Endodermal cell (in vitro differentiated cells): ENCODE measurements around the gene MYH6. TPM values are rescaled to one million over a fixed set of nuclear protein-coding genes. Genes with fewer than 3 reads are reported as not detected.

ENCODE experiments used
- DNase-seq: peaks from one replicate; pipeline ENCODE4 v3.0.0-alpha.2; 2017
- H3K27ac ChIP-seq: 2 replicates; pipeline ENCODE4 v1.5.1; 2013; ENCODE audit warnings: mild to moderate bottlenecking, low read depth, low read length, moderate library complexity
- H3K27me3 ChIP-seq: 2 replicates; pipeline ENCODE4 v1.6.1; 2013; ENCODE audit warnings: mild to moderate bottlenecking, low read length, moderate library complexity; ENCODE audit not compliant: insufficient read depth, control insufficient read depth, poor library complexity, severe bottlenecking
- H3K36me3 ChIP-seq: 2 replicates; pipeline ENCODE4 v1.7.0; 2013; ENCODE audit warnings: mild to moderate bottlenecking, low read length, moderate library complexity; ENCODE audit not compliant: control insufficient read depth, insufficient read depth
- H3K4me1 ChIP-seq: one replicate; pipeline ENCODE4 v1.7.0; 2013; ENCODE audit warnings: low read length; ENCODE audit not compliant: control insufficient read depth, insufficient read depth
- H3K4me3 ChIP-seq: 2 replicates; pipeline ENCODE4 v1.5.1; 2013; ENCODE audit warnings: mild to moderate bottlenecking, low read length, moderate library complexity
- H3K9ac ChIP-seq: 2 replicates; pipeline ENCODE4 v1.6.1; 2013; ENCODE audit warnings: mild to moderate bottlenecking, low read length, moderate library complexity; ENCODE audit not compliant: poor library complexity, severe bottlenecking; ENCODE audit errors: extremely low read depth
- H3K9me3 ChIP-seq: 2 replicates; pipeline ENCODE4 v1.6.1; 2013; ENCODE audit warnings: mild to moderate bottlenecking, low read length, moderate library complexity; ENCODE audit not compliant: control insufficient read depth
- H3K27ac Mint-ChIP-seq: 2 replicates; pipeline ENCODE4 v1.8.0; 2020; ENCODE audit warnings: mixed read lengths
- H3K27me3 Mint-ChIP-seq: 2 replicates; pipeline ENCODE4 v1.8.0; 2021; ENCODE audit warnings: mild to moderate bottlenecking, mixed read lengths; ENCODE audit not compliant: insufficient read depth
- H3K36me3 Mint-ChIP-seq: 2 replicates; pipeline ENCODE4 v1.8.0; 2020; ENCODE audit warnings: low read depth, mixed read lengths
- H3K4me1 Mint-ChIP-seq: 2 replicates; pipeline ENCODE4 v1.8.0; 2020; ENCODE audit warnings: mixed read lengths
- H3K4me3 Mint-ChIP-seq: 2 replicates; pipeline ENCODE4 v1.8.0; 2020; ENCODE audit warnings: mild to moderate bottlenecking, moderate library complexity, mixed read lengths
- H3K9me3 Mint-ChIP-seq: 2 replicates; pipeline ENCODE4 v1.8.0; 2020; ENCODE audit warnings: mild to moderate bottlenecking, mixed read lengths
- WGBS, 2 experiments: methylation state at CpG; one replicate each; pipeline versions ENCODE4 v1.1.5 to v1.1.7; 2013; ENCODE audit warnings: missing lambda C conversion rate in 2 of 2, mixed read lengths in 1 of 2; ENCODE audit not compliant: insufficient coverage in 1 of 2, insufficient read length in 1 of 2; 5-methylcytosine and 5-hydroxymethylcytosine counted together
- total RNA-seq, 2 donors: library from RNA; stranded (reverse); fragmentation: NEBNext Ultra II Directional in 1 of 2; extraction: Animal tissue kit (Norgen Biotek cat#: 25700) in 1 of 2; gene quantifications; 2 replicates in 1 of 2; 3 replicates in 1 of 2; pipeline ENCODE4 v1.2.1, GENCODE V29; 2021
- TF ChIP-seq, protein P1 (sequence below): fragments of 200-600 bp; sonication (generic); conservative IDR thresholded peaks from 2 replicates; pipeline ENCODE4 v1.5.0; 2021; ENCODE audit warnings: antibody characterized with exemption, mild to moderate bottlenecking

MYH6 gene
- total RNA-seq, 2 donors from 2014 or later = not detected

DNA sequence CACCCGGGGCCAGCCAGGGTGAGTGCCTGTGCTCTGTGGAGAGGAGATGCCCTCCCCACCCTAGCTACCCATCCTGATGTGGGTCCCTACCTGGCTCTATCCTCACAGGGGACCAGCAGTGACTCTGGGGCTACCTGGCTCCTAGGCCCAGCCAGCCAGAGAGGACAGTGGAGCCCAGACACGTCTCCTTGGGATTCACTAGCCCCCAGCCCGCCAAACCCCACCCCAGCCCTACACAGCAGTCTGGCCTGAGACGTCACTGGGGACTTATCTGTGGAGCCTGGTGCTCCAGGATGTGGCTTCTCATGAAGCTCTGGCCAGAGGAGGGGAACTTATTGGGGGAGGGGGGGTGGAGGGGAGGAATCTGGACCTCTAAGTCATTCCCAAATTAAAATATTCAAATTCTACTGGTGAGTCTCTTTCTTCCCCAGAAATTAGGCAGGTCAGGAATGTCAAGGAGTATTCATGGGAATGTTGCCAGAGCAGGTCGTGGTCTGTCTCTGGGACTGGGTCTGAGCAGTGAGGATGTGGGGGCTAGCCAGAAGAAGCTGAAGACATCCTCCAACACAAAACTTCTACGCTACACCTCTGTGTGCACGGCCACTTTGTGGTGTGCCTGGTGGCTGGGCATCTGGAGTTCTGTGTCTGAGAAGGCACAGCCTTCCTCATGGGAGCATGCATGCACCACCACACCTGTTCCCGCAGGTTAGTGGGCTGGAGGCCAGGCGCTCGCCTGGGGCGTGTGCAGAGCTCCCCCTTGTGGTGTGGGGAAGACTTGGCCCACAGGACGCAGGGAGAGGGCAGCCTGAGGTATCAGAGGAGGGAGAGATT lies 28.5 kb downstream of the MYH6 start:
- Mint-ChIP-seq H3K4me1 (no peaks in the 10 kb centered on the region), H3K9me3 (no peaks in the 10 kb centered on the region), H3K27ac (no peak overlapping the region), H3K36me3 (no peaks in the 10 kb centered on the region), H3K27me3 (peaks cover 49% of the 10 kb centered on the region), H3K4me3 (no peak overlapping the region)
- no peak overlapping the region for H3K9ac ChIP-seq
- H3K9me3 ChIP-seq = no peaks in the 10 kb centered on the region
- no peak overlapping the region for H3K27ac ChIP-seq
- no peaks in the 10 kb centered on the region for H3K4me1 ChIP-seq
- peak; percentile 86 for DNase-seq
- no peak overlapping the region for H3K4me3 ChIP-seq
- no peaks in the 10 kb centered on the region for H3K36me3 ChIP-seq
- TF ChIP-seq, protein P1, sequence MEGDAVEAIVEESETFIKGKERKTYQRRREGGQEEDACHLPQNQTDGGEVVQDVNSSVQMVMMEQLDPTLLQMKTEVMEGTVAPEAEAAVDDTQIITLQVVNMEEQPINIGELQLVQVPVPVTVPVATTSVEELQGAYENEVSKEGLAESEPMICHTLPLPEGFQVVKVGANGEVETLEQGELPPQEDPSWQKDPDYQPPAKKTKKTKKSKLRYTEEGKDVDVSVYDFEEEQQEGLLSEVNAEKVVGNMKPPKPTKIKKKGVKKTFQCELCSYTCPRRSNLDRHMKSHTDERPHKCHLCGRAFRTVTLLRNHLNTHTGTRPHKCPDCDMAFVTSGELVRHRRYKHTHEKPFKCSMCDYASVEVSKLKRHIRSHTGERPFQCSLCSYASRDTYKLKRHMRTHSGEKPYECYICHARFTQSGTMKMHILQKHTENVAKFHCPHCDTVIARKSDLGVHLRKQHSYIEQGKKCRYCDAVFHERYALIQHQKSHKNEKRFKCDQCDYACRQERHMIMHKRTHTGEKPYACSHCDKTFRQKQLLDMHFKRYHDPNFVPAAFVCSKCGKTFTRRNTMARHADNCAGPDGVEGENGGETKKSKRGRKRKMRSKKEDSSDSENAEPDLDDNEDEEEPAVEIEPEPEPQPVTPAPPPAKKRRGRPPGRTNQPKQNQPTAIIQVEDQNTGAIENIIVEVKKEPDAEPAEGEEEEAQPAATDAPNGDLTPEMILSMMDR = peak; percentile 96
- no peaks in the 10 kb centered on the region for H3K27me3 ChIP-seq
- 40 to 54% methylated on average over 1 to 12 of the region's 12 CpGs for WGBS, 2 experiments

DNA sequence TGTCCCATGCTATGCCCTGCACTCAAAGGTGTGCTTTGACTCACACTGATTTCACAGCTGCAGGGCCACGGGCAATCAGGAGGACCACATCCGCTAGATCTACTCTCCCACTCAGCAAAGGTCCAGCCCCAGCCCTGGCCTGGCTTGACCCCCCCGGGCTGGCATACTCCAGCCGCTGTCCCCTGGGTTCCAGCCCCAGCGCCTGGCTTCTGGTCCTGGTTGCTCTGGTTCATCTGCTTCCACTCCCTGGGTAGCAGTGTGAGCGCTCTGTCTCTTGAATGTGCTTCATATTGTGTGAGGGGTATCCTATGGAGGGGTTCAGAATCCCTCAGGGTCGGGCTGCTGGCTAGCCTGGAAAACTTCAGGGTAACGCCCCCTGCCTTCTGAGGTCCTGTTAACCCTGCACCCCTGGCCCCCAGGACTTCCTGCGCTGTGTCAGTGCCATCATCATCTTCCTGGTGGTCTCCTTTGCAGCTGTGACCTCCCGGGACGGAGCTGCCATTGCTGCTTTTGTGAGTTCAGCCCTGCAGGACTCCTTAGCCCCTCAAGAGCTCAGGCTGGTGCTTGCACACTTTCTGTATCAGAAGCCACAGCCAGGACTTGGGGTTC lies 29.4 kb downstream of the MYH6 start:
- H3K27me3 Mint-ChIP-seq = peaks cover 46% of the 10 kb centered on the region
- no peaks in the 10 kb centered on the region for H3K4me1 ChIP-seq
- no peaks in the 10 kb centered on the region for H3K36me3 Mint-ChIP-seq
- WGBS, 2 experiments = 75 to 88% methylated on average over 6 to 11 of the region's 11 CpGs
- H3K9ac ChIP-seq = no peak overlapping the region
- H3K4me3 Mint-ChIP-seq = no peak overlapping the region
- H3K27me3 ChIP-seq = no peaks in the 10 kb centered on the region
- TF ChIP-seq, protein P1 = no peak
- no peaks in the 10 kb centered on the region for H3K9me3 Mint-ChIP-seq
- no peak overlapping the region for H3K4me3 ChIP-seq
- H3K9me3 ChIP-seq = no peaks in the 10 kb centered on the region
- no peaks in the 10 kb centered on the region for H3K36me3 ChIP-seq
- H3K27ac Mint-ChIP-seq = no peak overlapping the region
- H3K27ac ChIP-seq = no peak overlapping the region
- no peaks in the 10 kb centered on the region for H3K4me1 Mint-ChIP-seq
- no peak for DNase-seq

DNA sequence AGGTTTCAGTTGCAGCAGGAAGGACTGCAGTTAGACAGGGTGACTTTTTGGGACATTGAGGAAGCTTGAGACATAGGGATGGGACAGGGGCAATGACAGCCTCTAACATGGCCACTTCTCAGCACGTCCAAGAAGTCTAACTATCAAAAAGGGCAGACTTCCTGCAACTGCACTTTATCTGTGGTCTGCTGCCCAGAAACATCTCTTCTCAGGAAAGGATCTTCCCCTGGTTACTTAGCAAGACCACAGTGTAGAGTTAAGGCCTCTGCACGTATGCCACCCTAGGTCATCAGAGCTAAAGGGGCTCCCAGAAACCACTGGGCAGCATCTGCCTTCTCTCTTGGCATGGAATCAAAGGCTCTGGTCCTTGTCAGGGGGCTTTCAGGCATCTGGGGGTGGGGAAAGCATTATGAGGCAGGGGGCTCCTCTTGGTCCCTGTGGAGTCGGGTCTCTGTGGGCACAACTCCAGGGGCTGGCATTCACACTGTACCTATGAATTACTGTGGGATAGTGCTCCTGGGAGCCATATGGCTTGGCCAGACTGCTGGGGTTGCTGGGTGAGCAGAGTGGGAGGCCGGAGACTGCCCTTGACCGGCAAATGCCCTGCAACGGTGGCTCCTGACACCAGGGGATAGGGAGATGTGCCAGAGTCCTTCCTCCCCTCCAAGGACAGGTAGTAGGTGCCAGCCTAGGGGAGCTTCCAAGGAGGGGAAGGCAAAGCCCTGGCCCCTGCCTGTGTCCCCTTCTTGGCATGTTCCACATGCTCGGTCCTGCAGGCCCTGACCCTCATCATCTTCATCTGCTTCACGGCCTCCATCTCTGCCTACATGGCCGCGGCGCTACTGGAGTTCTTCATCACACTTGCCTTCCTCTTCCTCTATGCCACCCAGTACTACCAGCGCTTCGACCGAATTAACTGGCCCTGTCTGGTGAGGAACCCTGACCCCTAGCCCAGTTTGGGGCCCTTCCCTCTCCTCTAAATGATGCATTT lies 30.2 kb downstream of the MYH6 start:
- Mint-ChIP-seq H3K27me3 (peaks cover 49% of the 10 kb centered on the region), H3K27ac (no peak overlapping the region), H3K36me3 (no peaks in the 10 kb centered on the region), H3K4me3 (no peak overlapping the region), H3K4me1 (no peaks in the 10 kb centered on the region), H3K9me3 (no peaks in the 10 kb centered on the region)
- no peak overlapping the region for H3K4me3 ChIP-seq
- H3K4me1 ChIP-seq = no peaks in the 10 kb centered on the region
- DNase-seq = no peak
- no peak overlapping the region for H3K27ac ChIP-seq
- H3K9me3 ChIP-seq = no peaks in the 10 kb centered on the region
- no peaks in the 10 kb centered on the region for H3K27me3 ChIP-seq
- H3K36me3 ChIP-seq = no peaks in the 10 kb centered on the region
- no peak overlapping the region for H3K9ac ChIP-seq
- TF ChIP-seq, protein P1 = no peak
- WGBS, 2 experiments = 90 to 100% methylated on average over 5 to 14 of the region's 14 CpGs
